ENCODE results near the gene PACRG. TPM values are rescaled to one million over a fixed set of nuclear protein-coding genes. Genes with fewer than 3 reads are reported as not detected.

Gene PACRG
- total RNA-seq, 2 donors from 2014 or later, result 2.9 to 63.8 TPM

DNA sequence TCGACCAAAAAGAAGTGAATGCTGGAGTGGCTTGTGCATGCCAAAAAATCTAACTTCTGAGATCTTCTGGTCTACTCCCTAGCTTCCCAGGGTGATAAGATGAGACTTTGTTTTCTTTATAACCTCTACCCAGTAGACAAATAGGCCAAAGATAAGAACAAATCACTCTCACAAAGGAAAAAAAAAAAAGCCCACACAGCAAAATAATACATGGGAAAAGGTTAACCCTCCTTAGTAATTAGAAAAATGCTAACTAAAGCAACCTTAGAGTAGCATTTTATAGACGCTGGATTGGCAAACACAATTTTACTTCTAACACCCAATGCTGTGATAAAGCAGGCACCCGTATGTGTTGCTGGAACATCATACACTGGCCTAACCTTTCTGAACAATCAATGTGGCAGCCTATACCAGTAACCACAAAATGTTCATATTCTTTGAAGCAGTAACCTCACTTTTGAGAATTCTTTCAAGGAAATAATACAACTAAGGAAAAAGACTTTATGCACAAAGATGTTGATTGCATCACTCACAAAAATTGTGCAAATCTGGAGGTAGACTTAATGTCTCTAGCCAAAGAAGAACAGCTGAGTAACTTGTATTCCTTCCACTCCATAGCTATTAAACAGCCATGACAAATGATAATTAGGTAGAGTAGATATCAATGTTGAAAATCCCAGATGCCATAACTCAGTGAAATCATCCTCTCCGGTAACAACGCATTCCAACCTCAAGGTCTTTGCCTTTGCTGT is 570.5 kb downstream of the PACRG start:
- intact Hi-C loops (cut with DNase I), result no loop called here
- Histone ChIP-seq H3K4me1 (replicated peaks) (no peaks in the 10 kb centered on the region), H3K4me3 (no peak overlapping the region), H3K27me3 (replicated peaks; ENCODE audit: insufficient read depth) (no peaks in the 10 kb centered on the region), H3K36me3 (no peaks in the 10 kb centered on the region), H3K27ac (no peak overlapping the region), H3K9me3 (no peaks in the 10 kb centered on the region)
- 82% methylated on average over 5 of the region's 5 CpGs for WGBS
- TF ChIP-seq POLR2AphosphoS5 (IDR thresholded peaks at IDR 0.05) (no peak), POLR2A (IDR thresholded peaks at IDR 0.05) (no peak), CTCF (IDR thresholded peaks at IDR 0.05) (no peak)
- DNase-seq (ENCODE audit: low spot score), result no peak

DNA sequence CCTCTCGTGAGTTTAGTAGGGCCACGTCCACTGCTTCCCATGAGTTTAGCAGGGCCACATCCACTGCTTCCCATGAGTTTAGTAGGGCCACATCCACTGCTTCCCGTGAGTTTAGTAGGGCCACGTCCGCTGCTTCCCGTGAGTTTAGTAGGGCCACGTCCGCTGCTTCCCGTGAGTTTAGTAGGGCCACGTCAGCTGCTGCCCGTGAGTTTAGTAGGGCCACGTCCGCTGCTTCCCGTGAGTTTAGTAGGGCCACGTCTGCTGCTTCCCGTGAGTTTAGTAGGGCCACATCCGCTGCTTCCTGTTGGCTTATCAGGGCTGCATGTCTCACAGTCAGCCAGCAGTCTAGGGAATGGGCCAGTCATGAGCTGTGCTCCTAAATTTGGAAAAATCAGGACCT is 573.1 kb downstream of the PACRG start:
- Histone ChIP-seq H3K36me3 (no peaks in the 10 kb centered on the region), H3K9me3 (no peaks in the 10 kb centered on the region), H3K4me3 (no peak overlapping the region), H3K27ac (no peak overlapping the region), H3K4me1 (replicated peaks) (no peaks in the 10 kb centered on the region), H3K27me3 (replicated peaks; ENCODE audit: insufficient read depth) (no peaks in the 10 kb centered on the region)
- no peak for TF ChIP-seq POLR2A (IDR thresholded peaks at IDR 0.05)
- TF ChIP-seq CTCF (IDR thresholded peaks at IDR 0.05), result no peak
- no peak for TF ChIP-seq POLR2AphosphoS5 (IDR thresholded peaks at IDR 0.05)
- WGBS, result 86% methylated on average over 17 of the region's 17 CpGs
- intact Hi-C loops (cut with DNase I), result no loop called here
- no peak for DNase-seq (ENCODE audit: low spot score)

- no peaks in the 10 kb centered on the region for H3K9me3 ChIP-seq
- no peaks in the 10 kb centered on the region for H3K4me1 ChIP-seq (replicated peaks)
- intact Hi-C loops (cut with DNase I), result no loop called here
- no peaks in the 10 kb centered on the region for H3K27me3 ChIP-seq (replicated peaks; ENCODE audit: insufficient read depth)
- DNase-seq (ENCODE audit: low spot score), result no peak
- H3K27ac ChIP-seq, result no peak overlapping the region
- no peak overlapping the region for H3K4me3 ChIP-seq
- H3K36me3 ChIP-seq, result no peaks in the 10 kb centered on the region
- TF ChIP-seq POLR2AphosphoS5 (IDR thresholded peaks at IDR 0.05) (no peak), POLR2A (IDR thresholded peaks at IDR 0.05) (no peak), CTCF (IDR thresholded peaks at IDR 0.05) (no peak)
- 60% methylated on average over 8 of the region's 8 CpGs for WGBS
These were observed 574.2 kb downstream of the PACRG start for GRCh38 chr6:163301726-163302635.

DNA sequence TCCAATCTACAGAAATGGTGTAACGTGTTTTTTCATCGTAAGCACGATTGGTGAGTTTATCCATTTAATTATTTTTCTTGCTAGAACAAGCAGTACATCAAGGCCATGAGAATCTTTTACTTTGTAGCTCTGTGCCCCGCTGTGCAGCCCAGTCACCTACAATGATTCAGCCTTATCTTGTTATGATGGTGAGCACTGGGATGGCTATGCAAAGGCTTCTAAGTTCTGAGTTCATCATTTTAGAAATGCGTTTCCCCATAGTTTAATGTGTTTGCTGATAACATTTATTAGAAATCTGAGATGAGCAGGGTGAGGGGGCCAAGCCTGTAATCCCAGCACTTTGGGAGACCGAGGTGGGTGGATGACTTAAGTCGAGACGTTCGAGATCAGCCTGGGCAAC is 575.0 kb downstream of the PACRG start:
- H3K4me1 ChIP-seq (replicated peaks), result no peaks in the 10 kb centered on the region
- H3K4me3 ChIP-seq, result no peak overlapping the region
- H3K9me3 ChIP-seq, result no peaks in the 10 kb centered on the region
- H3K27me3 ChIP-seq (replicated peaks; ENCODE audit: insufficient read depth), result no peaks in the 10 kb centered on the region
- DNase-seq (ENCODE audit: low spot score), result no peak
- no peaks in the 10 kb centered on the region for H3K36me3 ChIP-seq
- intact Hi-C loops (cut with DNase I), result no loop called here
- no peak overlapping the region for H3K27ac ChIP-seq
- WGBS, result 64% methylated on average over 9 of the region's 9 CpGs
- no peak for TF ChIP-seq POLR2A (IDR thresholded peaks at IDR 0.05)
- no peak for TF ChIP-seq CTCF (IDR thresholded peaks at IDR 0.05)
- no peak for TF ChIP-seq POLR2AphosphoS5 (IDR thresholded peaks at IDR 0.05)

All from prostate gland (tissue), 2 donors.